Karpas-422 (cell line): ENCODE data around the gene TMEM63C. TPM values are rescaled to one million over a fixed set of nuclear protein-coding genes. Genes with fewer than 3 reads are reported as not detected.

ENCODE experiments used
- DNase-seq: peaks from one replicate; pipeline ENCODE4 v3.0.0-alpha.2; 2015
- H2AFZ ChIP-seq: fragments of 200-600 bp; sonication (generic); 2 replicates; pipeline ENCODE4 v1.6.1; 2014; ENCODE audit warnings: antibody characterized with exemption, low read length, mixed read lengths
- H3K27ac ChIP-seq: fragments of 200-600 bp; sonication (generic); 2 replicates; pipeline ENCODE4 v1.5.1; 2014; ENCODE audit warnings: mild to moderate bottlenecking, low read length, moderate library complexity
- H3K27me3 ChIP-seq: fragments of 200-600 bp; sonication (generic); 2 replicates; pipeline ENCODE4 v1.6.1; 2014; ENCODE audit warnings: low read length, mixed read lengths
- H3K36me3 ChIP-seq: fragments of 200-600 bp; sonication (generic); 2 replicates; pipeline ENCODE4 v1.6.1; 2014; ENCODE audit warnings: low read length, mixed read lengths; ENCODE audit not compliant: insufficient read depth
- H3K4me1 ChIP-seq: fragments of 200-600 bp; sonication (generic); 2 replicates; pipeline ENCODE4 v1.6.1; 2014; ENCODE audit warnings: mild to moderate bottlenecking, low read length, mixed read lengths
- H3K4me2 ChIP-seq: fragments of 200-600 bp; sonication (generic); 2 replicates; pipeline ENCODE4 v1.6.1; 2014; ENCODE audit warnings: low read length, low read depth, mild to moderate bottlenecking; ENCODE audit not compliant: poor library complexity, severe bottlenecking
- H3K4me3 ChIP-seq: fragments of 200-600 bp; sonication (generic); 2 replicates; pipeline ENCODE4 v1.5.1; 2014; ENCODE audit warnings: mild to moderate bottlenecking, antibody characterized with exemption, low read length, mixed read lengths
- H3K79me2 ChIP-seq: fragments of 200-600 bp; sonication (generic); 2 replicates; pipeline ENCODE4 v1.6.1; 2014; ENCODE audit warnings: mild to moderate bottlenecking, low read length, mixed read lengths
- H3K9ac ChIP-seq: fragments of 200-600 bp; sonication (generic); 2 replicates; pipeline ENCODE4 v1.6.0; 2014; ENCODE audit warnings: low read length
- H3K9me2 ChIP-seq: fragments of 200-600 bp; sonication (generic), shearing (Covaris generic); replicated peaks from 2 replicates; pipeline ENCODE4 v1.6.0; 2014; ENCODE audit warnings: mild to moderate bottlenecking, low read length, moderate library complexity; ENCODE audit not compliant: insufficient read depth
- H3K9me3 ChIP-seq: fragments of 300-700, 200-600 bp; sonication (generic); 2 replicates; pipeline ENCODE4 v1.6.1; 2014; ENCODE audit warnings: low read length, mixed read lengths
- H4K20me1 ChIP-seq: fragments of 200-600 bp; sonication (generic); 2 replicates; pipeline ENCODE4 v1.6.1; 2014; ENCODE audit warnings: mild to moderate bottlenecking, antibody characterized with exemption, low read length, low read depth; ENCODE audit not compliant: insufficient read depth
- small RNA-seq: library from RNA; depleted of rRNA; stranded (forward); fragments of <200 nt; gene quantifications from one replicate; pipeline ENCODE3, GENCODE V24; 2014
- total RNA-seq: library from RNA; depleted of rRNA; stranded (reverse); fragments of >200 nt; shearing (Covaris generic); gene quantifications from 2 replicates; pipeline ENCODE4 v1.2.3, GENCODE V29; 2014; ENCODE audit warnings: low replicate concordance; rRNA removed

The TMEM63C gene
- total RNA-seq, 1 experiment from 2014 or later, result 5.0 TPM

- Histone ChIP-seq H3K27ac (no peak overlapping the region), H3K4me2 (no peak overlapping the region), H3K9me2 (no peaks in the 10 kb centered on the region), H4K20me1 (no peaks in the 10 kb centered on the region), H3K4me3 (no peak overlapping the region), H3K27me3 (no peaks in the 10 kb centered on the region), H3K79me2 (peaks cover 23% of the 10 kb centered on the region), H3K9ac (no peak overlapping the region), H3K36me3 (peaks cover 7% of the 10 kb centered on the region), H3K4me1 (peaks cover 4% of the 10 kb centered on the region; the same call in 1 of the 2 replicates), H2AFZ (no peak overlapping the region), H3K9me3 (no peaks in the 10 kb centered on the region)
- no peak for DNase-seq
Measured at GRCh38 chr14:77306851-77307496, 125.4 kb downstream of the TMEM63C start.

Small RNA genes lying within 50 kb of the gene (small RNA-seq; reads per million reads assigned to genes)
- gene MIR1260A (not detected), gene RF00421 (not detected)

Other genes with a start within 250 kb of the TMEM63C start
- 11.8 and 22.2 TPM in 2 replicates for gene IRF2BPL, start 153.1 kb upstream of the TMEM63C start, total RNA-seq
- 34.0 and 47.0 TPM in 2 replicates for gene CIPC, start 83.5 kb upstream of the TMEM63C start, total RNA-seq
- not detected in 2 replicates for gene ZDHHC22, start 40.0 kb upstream of the TMEM63C start, total RNA-seq
- gene NGB, start 89.4 kb downstream of the TMEM63C start, total RNA-seq, result not detected in 2 replicates
- 24.0 and 30.4 TPM in 2 replicates for gene POMT2, start 139.1 kb downstream of the TMEM63C start, total RNA-seq
- 44.8 and 55.3 TPM in 2 replicates for gene GSTZ1, start 139.2 kb downstream of the TMEM63C start, total RNA-seq
- 41.3 and 73.8 TPM in 2 replicates for gene TMED8, start 195.3 kb downstream of the TMEM63C start, total RNA-seq
- 2.2 and 3.3 TPM in 2 replicates for gene SAMD15, start 195.6 kb downstream of the TMEM63C start, total RNA-seq
- gene NOXRED1, start 241.7 kb downstream of the TMEM63C start, total RNA-seq, result 0.60 and 0.97 TPM in 2 replicates